IPS DF 4.7 (cell line): ENCODE results near the gene ORAI2.
"Not testable (repeated sequence)": the region's sequence is repeated elsewhere in the genome, so short reads cannot be mapped to it uniquely, and the experiment has no call there.

ENCODE experiments used
- DNase-seq: peaks from one replicate; pipeline ENCODE4 v3.0.0-alpha.2; 2013; ENCODE audit warnings: low spot score; ENCODE audit errors: extremely low read depth

Gene ORAI2

GRCh38 chr7:102433219-102434038, at the start of gene ORAI2:
Gene ORAI2 (plus strand): TSS chr7:102433575. CDS start chr7:102438957, 5,382 bp downstream.
- DNase-seq, result no peak

DNA sequence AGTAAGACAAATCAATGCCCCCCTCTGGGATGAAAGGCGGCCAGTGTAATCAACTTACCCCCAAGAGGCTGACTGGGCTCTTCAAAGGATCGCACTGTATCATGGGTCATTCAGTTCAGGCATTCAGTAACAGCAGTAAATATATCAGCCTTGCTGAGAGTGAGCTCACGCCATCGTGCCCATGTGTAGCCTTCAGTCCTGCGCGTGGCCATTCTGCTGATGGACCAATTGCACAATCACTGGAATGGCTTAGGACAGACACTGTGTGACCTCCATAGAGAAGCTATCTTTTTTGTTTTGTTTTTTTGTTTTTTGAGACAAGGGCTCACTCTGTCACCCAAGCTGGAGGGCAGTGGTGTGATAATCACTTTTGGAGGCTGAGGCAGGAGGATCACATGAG, 46.3 kb upstream of the ORAI2 start:
- no peak for DNase-seq

- DNase-seq, result no peak
These were observed 43.6 kb upstream of the ORAI2 start for GRCh38 chr7:102389810-102390209.

- DNase-seq, result no peak
These were observed 42.5 kb upstream of the ORAI2 start for GRCh38 chr7:102390697-102391484.

GRCh38 chr7:102392330-102392729, 41.0 kb upstream of the ORAI2 start:
- DNase-seq, result no peak

DNA sequence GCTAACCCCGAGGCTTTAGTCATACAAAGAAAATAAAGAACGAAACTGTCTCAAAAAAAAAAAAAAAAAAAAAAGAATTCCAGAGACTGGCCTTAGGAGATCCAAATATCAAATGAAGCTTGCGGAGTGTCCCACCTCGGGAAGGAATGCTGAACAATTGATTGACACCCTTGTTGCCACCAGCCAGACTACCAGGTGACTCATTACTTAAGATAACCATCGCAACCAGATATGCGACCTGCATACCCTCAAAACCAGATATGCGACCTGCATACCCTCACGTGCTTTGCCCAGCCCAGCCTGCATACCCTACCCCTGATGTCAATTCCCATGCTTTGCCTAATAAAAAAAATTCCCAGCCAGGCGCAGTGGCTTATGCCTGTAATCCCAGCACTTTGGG, 39.9 kb upstream of the ORAI2 start:
- no peak for DNase-seq

- no peak for DNase-seq
These were observed 37.8 kb upstream of the ORAI2 start for GRCh38 chr7:102395592-102395872.

DNA sequence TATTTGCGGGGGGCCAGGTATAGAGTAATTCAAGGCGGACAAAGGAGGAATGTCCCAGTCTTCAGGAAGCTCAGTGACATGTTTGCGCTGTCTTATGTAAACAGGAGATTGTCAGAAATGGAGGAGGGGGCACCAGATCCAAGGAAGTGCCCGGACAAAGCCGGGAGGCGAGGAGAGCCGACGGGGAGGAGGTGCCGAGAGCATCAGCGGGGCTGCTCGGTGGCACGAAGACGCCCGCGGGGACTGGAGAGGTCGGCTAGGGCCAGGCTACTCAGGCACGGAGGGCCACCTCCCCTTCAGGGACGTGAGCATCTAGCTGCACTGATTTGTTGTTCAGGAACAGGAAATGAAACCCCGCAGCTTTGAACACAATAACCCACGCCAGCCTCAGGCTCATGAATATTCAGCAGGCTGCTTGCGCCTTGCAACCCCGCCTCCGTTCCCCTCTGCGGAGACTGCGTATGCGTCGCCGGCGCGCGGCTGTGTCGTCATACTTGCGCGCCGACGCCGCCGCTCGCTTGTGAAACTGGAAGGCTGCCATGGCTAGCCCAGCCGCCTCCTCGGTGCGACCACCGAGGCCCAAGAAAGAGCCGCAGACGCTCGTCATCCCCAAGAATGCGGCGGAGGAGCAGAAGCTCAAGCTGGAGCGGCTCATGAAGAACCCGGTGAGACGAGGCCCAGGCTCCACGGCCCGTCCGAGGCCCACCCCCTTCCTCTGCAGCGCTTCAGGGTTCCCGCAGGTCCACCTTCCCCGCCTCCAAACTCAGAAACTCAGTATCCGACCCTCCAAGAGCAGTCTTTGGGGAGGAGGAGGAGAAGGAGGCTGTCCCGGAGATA, 37.3 kb upstream of the ORAI2 start, which contains the start of gene PRKRIP1:
Gene PRKRIP1 (plus strand): TSS at position 491 of the 837 bp plus-strand sequence. CDS start 49 bp downstream, at position 540.
- DNase-seq, result peak; percentile 93

- DNase-seq, result no peak
These were observed 36.7 kb upstream of the ORAI2 start for GRCh38 chr7:102396710-102397019.

- no peak for DNase-seq
These were observed 34.8 kb upstream of the ORAI2 start for GRCh38 chr7:102398543-102398942.

- no peak for DNase-seq
These were observed 33.0 kb upstream of the ORAI2 start for GRCh38 chr7:102400360-102400759.

DNA sequence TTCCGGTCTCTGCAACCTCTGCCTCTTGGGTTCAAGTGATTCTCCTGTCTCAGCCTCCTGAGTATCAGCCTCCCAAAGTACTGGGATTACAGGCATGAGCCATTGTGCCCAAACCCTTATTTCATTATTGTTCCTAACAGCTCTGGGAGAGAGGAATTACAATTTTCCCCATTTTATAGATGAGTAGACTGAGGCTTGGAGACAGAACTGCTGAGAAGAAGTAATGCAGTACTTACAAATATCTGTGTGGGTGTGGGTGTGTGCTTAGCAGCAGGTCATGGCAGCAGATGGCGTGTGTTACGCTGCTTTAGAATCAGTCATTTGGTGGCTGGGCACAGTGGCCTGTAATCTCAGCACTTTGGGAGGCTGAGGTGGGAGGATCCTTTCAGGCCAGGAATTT, 29.8 kb upstream of the ORAI2 start:
- no peak for DNase-seq

DNA sequence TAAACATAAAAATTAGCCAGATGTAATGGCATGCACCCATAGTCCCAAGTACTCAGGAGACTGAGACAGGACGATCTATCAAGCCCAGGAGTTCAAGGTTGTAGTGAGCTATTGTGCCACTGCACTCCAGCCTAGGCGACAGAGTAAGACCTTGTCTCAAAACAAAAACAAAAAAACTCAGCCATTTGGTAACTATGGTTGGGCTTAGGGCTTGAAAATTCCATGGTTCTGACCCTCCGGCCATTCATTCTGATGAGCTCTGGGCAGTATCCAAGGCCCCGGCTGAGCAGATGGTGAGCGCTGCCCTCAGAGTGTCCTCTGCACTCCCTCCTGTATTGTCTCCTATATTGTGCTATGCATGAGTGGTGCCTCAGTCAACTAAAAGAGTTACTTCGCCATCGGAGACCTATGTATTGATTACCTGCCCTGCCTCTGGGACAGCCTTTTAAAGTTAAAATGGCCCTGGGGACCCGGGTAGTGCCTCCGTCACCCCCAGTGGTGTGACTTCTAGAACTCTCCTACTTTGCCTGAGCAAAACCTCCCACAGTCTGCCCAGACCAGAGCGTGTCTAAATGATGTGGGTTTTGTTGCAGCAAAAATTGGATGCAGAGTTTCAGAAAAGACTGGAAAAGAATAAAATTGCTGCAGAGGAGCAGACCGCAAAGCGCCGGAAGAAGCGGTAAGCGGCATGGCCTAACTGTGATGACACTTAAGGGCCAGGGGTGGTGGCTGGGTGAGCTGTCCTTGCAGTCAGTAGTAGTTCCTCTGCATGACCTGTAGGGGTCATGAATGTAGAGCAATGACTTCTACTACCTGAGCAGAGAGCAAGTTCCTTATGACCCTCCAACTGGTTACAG, 29.1 kb upstream of the ORAI2 start:
- DNase-seq, result no peak

DNA sequence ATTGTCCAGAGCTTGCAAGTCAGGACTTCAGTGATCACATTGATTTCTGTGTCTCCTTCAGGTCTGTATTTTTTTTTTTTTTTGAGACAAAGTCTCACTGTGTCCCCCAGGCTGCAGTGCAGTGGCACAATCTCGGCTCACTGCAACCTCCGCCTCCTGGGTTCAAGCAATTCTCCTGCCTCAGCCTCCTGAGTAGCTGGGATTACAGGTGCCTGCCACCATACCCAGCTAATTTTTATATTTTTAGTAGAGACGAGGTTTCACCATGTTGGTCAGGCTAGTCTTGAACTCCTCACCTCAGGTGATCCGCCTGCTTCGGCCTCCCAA, 28.6 kb upstream of the ORAI2 start:
- DNase-seq, result not testable (repeated sequence)

DNA sequence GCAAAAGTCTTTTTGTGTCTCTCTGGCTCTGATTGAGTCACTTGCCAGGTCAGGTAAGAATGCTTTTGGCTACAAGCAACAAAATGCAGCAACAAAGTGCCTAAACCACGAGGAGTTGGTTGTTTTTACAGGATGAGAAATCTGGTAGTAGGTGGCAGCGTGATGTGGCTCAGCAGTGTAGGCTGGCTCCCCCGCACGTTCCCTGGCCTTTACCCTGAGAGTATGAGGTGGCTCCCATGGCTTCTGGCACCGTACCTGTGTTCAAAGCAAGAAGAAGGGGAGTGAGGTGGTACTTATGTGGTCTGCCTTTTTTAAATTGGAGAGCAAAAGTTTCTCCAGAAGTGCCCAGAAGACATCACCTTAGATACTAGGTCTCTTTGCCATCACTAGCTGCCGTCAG, 25.5 kb upstream of the ORAI2 start:
- DNase-seq, result no peak

- DNase-seq, result not testable (repeated sequence)
These were observed 24.8 kb upstream of the ORAI2 start for GRCh38 chr7:102408530-102408929.

- DNase-seq, result no peak
These were observed 24.0 kb upstream of the ORAI2 start for GRCh38 chr7:102409340-102409739.

DNA sequence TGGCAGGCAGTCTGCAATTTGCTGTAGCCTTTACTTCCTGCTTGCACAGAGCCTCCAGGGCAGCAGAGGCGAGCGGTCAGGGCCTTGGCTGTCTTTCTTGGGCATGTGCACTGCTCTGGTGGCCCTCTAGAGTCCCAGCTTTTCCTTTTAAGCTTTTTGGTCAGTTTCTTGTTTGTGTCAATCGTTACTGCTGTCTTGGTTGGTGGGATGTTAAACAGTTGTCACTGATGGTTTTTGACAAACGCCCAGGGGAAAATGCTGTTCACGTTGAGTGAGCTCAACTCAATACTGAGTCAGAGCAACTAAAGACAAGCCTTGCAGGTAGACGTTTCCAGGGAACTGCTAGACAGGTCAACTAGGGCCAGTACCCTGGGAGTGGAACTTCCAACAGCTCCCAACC, 23.3 kb upstream of the ORAI2 start:
- no peak for DNase-seq

GRCh38 chr7:102410918-102411317, 22.5 kb upstream of the ORAI2 start:
- no peak for DNase-seq

GRCh38 chr7:102412548-102412947, 20.8 kb upstream of the ORAI2 start:
- DNase-seq, result no peak

- DNase-seq, result no peak
These were observed 20.3 kb upstream of the ORAI2 start for GRCh38 chr7:102413091-102413490.
